Caco-2 (cell line): Measurements from ENCODE around the gene JAML. TPM values are rescaled to one million over a fixed set of nuclear protein-coding genes. Genes with fewer than 3 reads are reported as not detected.

Experiments
- BruUV-seq: library from RNA; stranded (reverse); fragments of 400-500 nt; replicated peaks from 2 replicates; lab custom pipeline; 2021; lab: Mats Ljungman, UMichigan
- CTCF ChIA-PET: fragments of 300-600 bp; sonication (Branson Sonifier 250); formaldehyde crosslinking; loops from one replicate; lab custom pipeline; 2022; ENCODE audit warnings: antibody characterized with exemption; lab: Charles Lee
- POLR2A ChIA-PET: fragments of 300-600 bp; sonication (Branson Sonifier 250); formaldehyde crosslinking; loops from one replicate; lab custom pipeline; 2022; ENCODE audit warnings: antibody characterized with exemption; lab: Charles Lee
- DNase-seq, 2 experiments: peaks; one replicate each; pipeline versions ENCODE4 v3.0.0 to v3.0.0-alpha.2; 2020 to 2022
- H3K27me3 ChIP-seq: replicated peaks from 2 replicates; pipeline ENCODE4 v1.6.0; 2011; ENCODE audit warnings: low read length; ENCODE audit not compliant: control insufficient read depth, insufficient read depth
- H3K36me3 ChIP-seq: 2 replicates; pipeline ENCODE4 v1.5.1; 2011; ENCODE audit warnings: low read length; ENCODE audit not compliant: control insufficient read depth, insufficient read depth
- H3K4me1 ChIP-seq: fragments of 250-450 bp; sonication (Bioruptor Pico); 2 replicates; pipeline ENCODE4 v1.5.1; 2020; ENCODE audit warnings: mild to moderate bottlenecking
- H3K4me3 ChIP-seq: 2 replicates; pipeline ENCODE4 v1.5.1; 2011; ENCODE audit warnings: low read depth, mild to moderate bottlenecking, control low read depth, low read length
- H3K9me3 ChIP-seq: fragments of 250-450 bp; sonication (Bioruptor Pico); 2 replicates; pipeline ENCODE4 v1.5.1; 2020; ENCODE audit warnings: mild to moderate bottlenecking, moderate library complexity
- H3K27ac Mint-ChIP-seq: one replicate; pipeline ENCODE4 v1.8.0; 2022; ENCODE audit warnings: mixed read lengths; ENCODE audit not compliant: unreplicated experiment
- H3K27me3 Mint-ChIP-seq: one replicate; pipeline ENCODE4 v1.8.0; 2022; ENCODE audit warnings: mixed read lengths; ENCODE audit not compliant: insufficient read depth, unreplicated experiment
- H3K36me3 Mint-ChIP-seq: one replicate; pipeline ENCODE4 v1.8.0; 2022; ENCODE audit warnings: mild to moderate bottlenecking, mixed read lengths; ENCODE audit not compliant: insufficient read depth, unreplicated experiment
- H3K4me1 Mint-ChIP-seq: one replicate; pipeline ENCODE4 v1.8.0; 2022; ENCODE audit warnings: low read depth, mixed read lengths; ENCODE audit not compliant: unreplicated experiment
- H3K4me3 Mint-ChIP-seq: one replicate; pipeline ENCODE4 v1.8.0; 2022; ENCODE audit warnings: mild to moderate bottlenecking, moderate library complexity, mixed read lengths; ENCODE audit not compliant: unreplicated experiment
- H3K9me3 Mint-ChIP-seq: one replicate; pipeline ENCODE4 v1.8.0; 2022; ENCODE audit warnings: mixed read lengths; ENCODE audit not compliant: unreplicated experiment
- CTCF ChIP-seq, 2 experiments: fragments of 200-600 bp in 1 of 2; IDR thresholded peaks; 1 replicate in 1 of 2; 2 replicates in 1 of 2; pipeline versions ENCODE4 v1.5.1 to v1.8.0; 2011 to 2022; ENCODE audit warnings: antibody characterized with exemption in 1 of 2, control low read depth in 1 of 2, inconsistent platforms in 1 of 2, low read depth in 1 of 2, low read length in 1 of 2, mild to moderate bottlenecking in 1 of 2, moderate library complexity in 1 of 2; ENCODE audit not compliant: insufficient read depth in 1 of 2, severe bottlenecking in 1 of 2, unreplicated experiment in 1 of 2
- intact Hi-C: fragments of 100-400 bp; cut with micrococcal nuclease; formaldehyde crosslinking; loops from one replicate; pipeline ENCODE4 v1.10.0; 2022; ENCODE audit not compliant: unreplicated experiment
- total RNA-seq: library from RNA; stranded (reverse); gene quantifications from 2 replicates; pipeline ENCODE4 v1.2.3, GENCODE V29; 2022

JAML gene
- total RNA-seq, 1 experiment from 2014 or later, result 8.9 TPM

- H3K27me3 Mint-ChIP-seq, result no peaks in the 10 kb centered on the region
- intact Hi-C loops, result no loop called here
- no peaks in the 10 kb centered on the region for H3K27me3 ChIP-seq
- peaks cover 5% of the 10 kb centered on the region for H3K36me3 Mint-ChIP-seq
- H3K4me1 Mint-ChIP-seq, result peaks cover 8% of the 10 kb centered on the region
- TF ChIP-seq CTCF (IDR thresholded peaks at IDR 0.05; ENCODE audit: insufficient read depth in 1 of 2, low read depth in 1 of 2, low read length in 1 of 2, severe bottlenecking in 1 of 2, unreplicated experiment in 1 of 2), result no peak
- no peak for DNase-seq
- H3K36me3 ChIP-seq, result peaks cover 2% of the 10 kb centered on the region; the same call in 1 of the 2 replicates
- BruUV-seq, result no TSS peak
- H3K4me1 ChIP-seq, result no peaks in the 10 kb centered on the region
- H3K4me3 ChIP-seq, result no peak overlapping the region
- ChIA-PET POLR2A (interaction anchor here (0.6 kb wide), 1 partner anchor 22 kb away, joined by 5 read pairs; no protein-coding TSS in a partner anchor), CTCF (interaction anchor here (0.7 kb wide), 1 partner anchor 75 kb away, joined by 5 read pairs; no protein-coding TSS in a partner anchor)
- H3K9me3 Mint-ChIP-seq, result no peaks in the 10 kb centered on the region
- H3K4me3 Mint-ChIP-seq, result no peak overlapping the region
- no peak overlapping the region for H3K27ac Mint-ChIP-seq
- no peaks in the 10 kb centered on the region for H3K9me3 ChIP-seq
Observed at GRCh38 chr11:118226781-118227180, 2.0 kb upstream of the JAML start.

GRCh38 chr11:118226296-118226695, 1.5 kb upstream of the JAML start:
- H3K27me3 Mint-ChIP-seq, result no peaks in the 10 kb centered on the region
- no TSS peak for BruUV-seq
- no peak overlapping the region for H3K27ac Mint-ChIP-seq
- peaks cover 5% of the 10 kb centered on the region for H3K36me3 Mint-ChIP-seq
- Histone ChIP-seq H3K36me3 (peaks cover 2% of the 10 kb centered on the region; the same call in 1 of the 2 replicates), H3K9me3 (no peaks in the 10 kb centered on the region), H3K27me3 (no peaks in the 10 kb centered on the region), H3K4me3 (no peak overlapping the region), H3K4me1 (no peaks in the 10 kb centered on the region)
- ChIA-PET CTCF (no interaction called here), POLR2A (no interaction called here)
- no peak for DNase-seq
- no peak for TF ChIP-seq CTCF (IDR thresholded peaks at IDR 0.05; ENCODE audit: insufficient read depth in 1 of 2, low read depth in 1 of 2, low read length in 1 of 2, severe bottlenecking in 1 of 2, unreplicated experiment in 1 of 2)
- no peaks in the 10 kb centered on the region for H3K9me3 Mint-ChIP-seq
- intact Hi-C loops, result no loop called here
- peaks cover 8% of the 10 kb centered on the region for H3K4me1 Mint-ChIP-seq
- H3K4me3 Mint-ChIP-seq, result no peak overlapping the region

GRCh38 chr11:118223992-118224391, 819 bp downstream of the JAML start:
- H3K9me3 Mint-ChIP-seq, result no peaks in the 10 kb centered on the region
- H3K27me3 Mint-ChIP-seq, result no peaks in the 10 kb centered on the region
- peaks cover 8% of the 10 kb centered on the region for H3K4me1 Mint-ChIP-seq
- Histone ChIP-seq H3K36me3 (no peaks in the 10 kb centered on the region; the same call in 1 of the 2 replicates), H3K9me3 (no peaks in the 10 kb centered on the region), H3K4me3 (no peak overlapping the region), H3K4me1 (no peaks in the 10 kb centered on the region), H3K27me3 (no peaks in the 10 kb centered on the region)
- POLR2A ChIA-PET, result interaction anchor here (0.5 kb wide), 1 partner anchor 240 kb away, joined by 5 read pairs; no protein-coding TSS in a partner anchor
- no TSS peak for BruUV-seq
- intact Hi-C loops, result no loop called here
- no peak for TF ChIP-seq CTCF (IDR thresholded peaks at IDR 0.05; ENCODE audit: insufficient read depth in 1 of 2, low read depth in 1 of 2, low read length in 1 of 2, severe bottlenecking in 1 of 2, unreplicated experiment in 1 of 2)
- no peak overlapping the region for H3K27ac Mint-ChIP-seq
- H3K4me3 Mint-ChIP-seq, result no peak overlapping the region
- H3K36me3 Mint-ChIP-seq, result peaks cover under 1% of the 10 kb centered on the region
- DNase-seq, result no peak
- CTCF ChIA-PET, result no interaction called here
